ENCODE data around the gene HS3ST6.

DNA sequence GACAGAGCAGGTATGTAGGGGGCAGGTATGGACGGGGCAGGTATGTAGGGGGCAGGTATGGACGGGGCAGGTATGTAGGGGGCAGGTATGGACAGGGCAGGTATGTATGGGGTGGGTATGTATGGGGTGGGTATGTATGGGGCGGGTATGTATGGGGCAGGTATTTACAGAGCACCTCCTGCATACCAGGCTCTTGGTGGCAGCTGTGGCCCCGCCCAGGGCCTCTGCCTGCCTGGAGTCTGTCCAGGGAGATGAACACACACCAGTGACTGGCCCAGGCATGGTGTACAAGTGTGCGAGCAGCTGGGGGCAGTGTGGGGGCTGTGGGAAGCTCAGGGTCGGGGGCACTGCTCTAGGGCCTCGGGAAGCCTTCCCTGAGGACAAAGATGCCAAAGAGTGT, 31.8 kb upstream of the HS3ST6 start:
- TF ChIP-seq, protein P1, sequence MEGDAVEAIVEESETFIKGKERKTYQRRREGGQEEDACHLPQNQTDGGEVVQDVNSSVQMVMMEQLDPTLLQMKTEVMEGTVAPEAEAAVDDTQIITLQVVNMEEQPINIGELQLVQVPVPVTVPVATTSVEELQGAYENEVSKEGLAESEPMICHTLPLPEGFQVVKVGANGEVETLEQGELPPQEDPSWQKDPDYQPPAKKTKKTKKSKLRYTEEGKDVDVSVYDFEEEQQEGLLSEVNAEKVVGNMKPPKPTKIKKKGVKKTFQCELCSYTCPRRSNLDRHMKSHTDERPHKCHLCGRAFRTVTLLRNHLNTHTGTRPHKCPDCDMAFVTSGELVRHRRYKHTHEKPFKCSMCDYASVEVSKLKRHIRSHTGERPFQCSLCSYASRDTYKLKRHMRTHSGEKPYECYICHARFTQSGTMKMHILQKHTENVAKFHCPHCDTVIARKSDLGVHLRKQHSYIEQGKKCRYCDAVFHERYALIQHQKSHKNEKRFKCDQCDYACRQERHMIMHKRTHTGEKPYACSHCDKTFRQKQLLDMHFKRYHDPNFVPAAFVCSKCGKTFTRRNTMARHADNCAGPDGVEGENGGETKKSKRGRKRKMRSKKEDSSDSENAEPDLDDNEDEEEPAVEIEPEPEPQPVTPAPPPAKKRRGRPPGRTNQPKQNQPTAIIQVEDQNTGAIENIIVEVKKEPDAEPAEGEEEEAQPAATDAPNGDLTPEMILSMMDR (IDR thresholded peaks at IDR 0.05; ENCODE audit: insufficient read depth, low read length), result no peak
- TF ChIP-seq POLR2AphosphoS5 (IDR thresholded peaks at IDR 0.05; ENCODE audit: low read depth) (no peak), GABPA (IDR thresholded peaks at IDR 0.05; ENCODE audit: low read depth) (no peak), SPI1 (IDR thresholded peaks at IDR 0.05; ENCODE audit: borderline replicate concordance, low read depth) (no peak)
- TF ChIP-seq, protein P2, sequence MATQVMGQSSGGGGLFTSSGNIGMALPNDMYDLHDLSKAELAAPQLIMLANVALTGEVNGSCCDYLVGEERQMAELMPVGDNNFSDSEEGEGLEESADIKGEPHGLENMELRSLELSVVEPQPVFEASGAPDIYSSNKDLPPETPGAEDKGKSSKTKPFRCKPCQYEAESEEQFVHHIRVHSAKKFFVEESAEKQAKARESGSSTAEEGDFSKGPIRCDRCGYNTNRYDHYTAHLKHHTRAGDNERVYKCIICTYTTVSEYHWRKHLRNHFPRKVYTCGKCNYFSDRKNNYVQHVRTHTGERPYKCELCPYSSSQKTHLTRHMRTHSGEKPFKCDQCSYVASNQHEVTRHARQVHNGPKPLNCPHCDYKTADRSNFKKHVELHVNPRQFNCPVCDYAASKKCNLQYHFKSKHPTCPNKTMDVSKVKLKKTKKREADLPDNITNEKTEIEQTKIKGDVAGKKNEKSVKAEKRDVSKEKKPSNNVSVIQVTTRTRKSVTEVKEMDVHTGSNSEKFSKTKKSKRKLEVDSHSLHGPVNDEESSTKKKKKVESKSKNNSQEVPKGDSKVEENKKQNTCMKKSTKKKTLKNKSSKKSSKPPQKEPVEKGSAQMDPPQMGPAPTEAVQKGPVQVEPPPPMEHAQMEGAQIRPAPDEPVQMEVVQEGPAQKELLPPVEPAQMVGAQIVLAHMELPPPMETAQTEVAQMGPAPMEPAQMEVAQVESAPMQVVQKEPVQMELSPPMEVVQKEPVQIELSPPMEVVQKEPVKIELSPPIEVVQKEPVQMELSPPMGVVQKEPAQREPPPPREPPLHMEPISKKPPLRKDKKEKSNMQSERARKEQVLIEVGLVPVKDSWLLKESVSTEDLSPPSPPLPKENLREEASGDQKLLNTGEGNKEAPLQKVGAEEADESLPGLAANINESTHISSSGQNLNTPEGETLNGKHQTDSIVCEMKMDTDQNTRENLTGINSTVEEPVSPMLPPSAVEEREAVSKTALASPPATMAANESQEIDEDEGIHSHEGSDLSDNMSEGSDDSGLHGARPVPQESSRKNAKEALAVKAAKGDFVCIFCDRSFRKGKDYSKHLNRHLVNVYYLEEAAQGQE (IDR thresholded peaks at IDR 0.05; ENCODE audit: insufficient replicate concordance, low read depth), result no peak

All from HL-60 (cell line).